RWPE2 (cell line): ENCODE measurements around the gene SLC25A47.

Experiments
- ATAC-seq: fragments of 200-7000 bp; cut with Tn5 transposase; 3 replicates; pipeline ENCODE4 v1.9.1; 2021; ENCODE audit warnings: low read depth
- DNase-seq: peaks from one replicate; pipeline ENCODE4 v3.0.0-alpha.2; 2020; ENCODE audit warnings: low spot score
- H3K27ac ChIP-seq: fragments of 450-650 bp; 2 replicates; pipeline ENCODE4 v1.5.1; 2017; ENCODE audit warnings: mild to moderate bottlenecking; ENCODE audit not compliant: poor library complexity, severe bottlenecking
- H3K27me3 ChIP-seq: fragments of 250-450 bp; sonication (Bioruptor Pico); 2 replicates; pipeline ENCODE4 v1.5.1; 2021; ENCODE audit warnings: mild to moderate bottlenecking, moderate library complexity; ENCODE audit not compliant: insufficient read depth, poor library complexity, severe bottlenecking
- H3K36me3 ChIP-seq: fragments of 250-450 bp; sonication (Bioruptor Pico); 2 replicates; pipeline ENCODE4 v1.5.1; 2020; ENCODE audit warnings: low read depth, mild to moderate bottlenecking, moderate library complexity
- H3K4me1 ChIP-seq: fragments of 250-450 bp; sonication (Bioruptor Pico); 2 replicates; pipeline ENCODE4 v1.5.1; 2021; ENCODE audit warnings: mild to moderate bottlenecking, moderate library complexity; ENCODE audit not compliant: insufficient read depth, poor library complexity, severe bottlenecking
- H3K4me3 ChIP-seq: fragments of 250-450 bp; sonication (Bioruptor Pico); 2 replicates; pipeline ENCODE4 v1.5.1; 2021; ENCODE audit warnings: mild to moderate bottlenecking, moderate library complexity; ENCODE audit not compliant: severe bottlenecking
- H3K9me3 ChIP-seq: fragments of 250-450 bp; sonication (Bioruptor Pico); 2 replicates; pipeline ENCODE4 v1.5.1; 2021; ENCODE audit warnings: mild to moderate bottlenecking, moderate library complexity; ENCODE audit not compliant: severe bottlenecking
- TF ChIP-seq, protein P1 (sequence below): fragments of 450-650 bp; IDR thresholded peaks from one replicate; pipeline ENCODE4 v1.5.1; 2017; ENCODE audit warnings: mild to moderate bottlenecking, moderate library complexity; ENCODE audit not compliant: poor library complexity, severe bottlenecking

Gene SLC25A47

DNA sequence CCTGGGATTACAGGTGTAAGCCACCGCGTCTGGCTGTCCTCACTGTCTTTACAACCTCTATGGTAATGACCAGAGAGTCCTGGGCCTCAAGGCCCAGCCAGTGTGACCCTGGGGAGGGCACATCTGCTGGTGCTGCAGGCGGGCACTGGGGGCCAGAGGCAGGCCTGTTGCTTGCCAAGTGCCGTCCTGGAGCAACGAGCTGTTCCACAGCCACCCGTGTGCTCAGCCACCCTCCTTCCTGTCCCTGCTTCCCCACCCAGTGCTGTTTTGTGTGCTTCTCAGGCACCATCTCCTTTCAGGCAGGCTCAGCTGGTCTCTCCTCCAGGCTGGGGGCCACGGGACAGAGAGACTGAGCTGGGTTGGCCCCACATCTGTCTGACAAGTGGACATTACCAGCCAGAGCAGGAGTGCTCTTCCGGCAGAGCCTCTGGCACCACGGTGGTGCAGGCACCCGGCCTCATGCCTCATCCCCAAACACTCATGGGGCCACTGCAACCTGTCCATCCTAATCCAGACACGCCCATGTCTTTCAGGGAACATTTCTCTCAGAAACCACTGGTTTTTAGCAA lies 9.0 kb downstream of the SLC25A47 start:
- DNase-seq (peak; percentile 58), ATAC-seq (peak; percentile 8; the same call in 2 of the 3 replicates)
- H3K27me3 ChIP-seq = no peaks in the 10 kb centered on the region
- no peaks in the 10 kb centered on the region for H3K9me3 ChIP-seq
- no peak overlapping the region for H3K4me3 ChIP-seq
- H3K36me3 ChIP-seq = peaks cover 35% of the 10 kb centered on the region
- no peaks in the 10 kb centered on the region for H3K4me1 ChIP-seq
- H3K27ac ChIP-seq = no peak overlapping the region
- TF ChIP-seq, protein P1, sequence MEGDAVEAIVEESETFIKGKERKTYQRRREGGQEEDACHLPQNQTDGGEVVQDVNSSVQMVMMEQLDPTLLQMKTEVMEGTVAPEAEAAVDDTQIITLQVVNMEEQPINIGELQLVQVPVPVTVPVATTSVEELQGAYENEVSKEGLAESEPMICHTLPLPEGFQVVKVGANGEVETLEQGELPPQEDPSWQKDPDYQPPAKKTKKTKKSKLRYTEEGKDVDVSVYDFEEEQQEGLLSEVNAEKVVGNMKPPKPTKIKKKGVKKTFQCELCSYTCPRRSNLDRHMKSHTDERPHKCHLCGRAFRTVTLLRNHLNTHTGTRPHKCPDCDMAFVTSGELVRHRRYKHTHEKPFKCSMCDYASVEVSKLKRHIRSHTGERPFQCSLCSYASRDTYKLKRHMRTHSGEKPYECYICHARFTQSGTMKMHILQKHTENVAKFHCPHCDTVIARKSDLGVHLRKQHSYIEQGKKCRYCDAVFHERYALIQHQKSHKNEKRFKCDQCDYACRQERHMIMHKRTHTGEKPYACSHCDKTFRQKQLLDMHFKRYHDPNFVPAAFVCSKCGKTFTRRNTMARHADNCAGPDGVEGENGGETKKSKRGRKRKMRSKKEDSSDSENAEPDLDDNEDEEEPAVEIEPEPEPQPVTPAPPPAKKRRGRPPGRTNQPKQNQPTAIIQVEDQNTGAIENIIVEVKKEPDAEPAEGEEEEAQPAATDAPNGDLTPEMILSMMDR = no peak

DNA sequence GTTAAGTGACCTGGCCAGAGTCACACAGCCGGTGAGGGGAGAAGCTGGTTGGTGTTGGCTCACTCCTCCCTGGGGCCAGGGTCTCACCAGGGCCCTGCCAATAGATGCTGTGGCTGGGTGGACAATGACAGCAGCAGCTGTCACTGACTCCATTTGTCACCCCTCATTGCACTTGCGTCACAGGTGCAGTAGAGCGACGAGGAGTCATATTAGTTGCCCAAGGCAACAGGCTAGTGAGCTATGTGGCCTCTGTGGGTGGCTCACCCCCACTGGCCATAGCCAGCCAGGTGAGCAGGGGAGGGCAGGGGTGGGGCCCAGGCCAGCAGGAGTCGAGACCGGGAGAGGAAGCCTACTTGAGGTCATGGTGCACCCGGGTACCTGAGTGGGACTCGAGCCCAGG lies 9.7 kb downstream of the SLC25A47 start:
- Histone ChIP-seq H3K27ac (no peak overlapping the region), H3K4me3 (no peak overlapping the region), H3K36me3 (peaks cover 42% of the 10 kb centered on the region), H3K4me1 (no peaks in the 10 kb centered on the region), H3K27me3 (no peaks in the 10 kb centered on the region), H3K9me3 (no peaks in the 10 kb centered on the region)
- DNase-seq = peak; percentile 66
- peak; percentile 3; the same call in 1 of the 3 replicates for ATAC-seq
- TF ChIP-seq, protein P1 = no peak

DNA sequence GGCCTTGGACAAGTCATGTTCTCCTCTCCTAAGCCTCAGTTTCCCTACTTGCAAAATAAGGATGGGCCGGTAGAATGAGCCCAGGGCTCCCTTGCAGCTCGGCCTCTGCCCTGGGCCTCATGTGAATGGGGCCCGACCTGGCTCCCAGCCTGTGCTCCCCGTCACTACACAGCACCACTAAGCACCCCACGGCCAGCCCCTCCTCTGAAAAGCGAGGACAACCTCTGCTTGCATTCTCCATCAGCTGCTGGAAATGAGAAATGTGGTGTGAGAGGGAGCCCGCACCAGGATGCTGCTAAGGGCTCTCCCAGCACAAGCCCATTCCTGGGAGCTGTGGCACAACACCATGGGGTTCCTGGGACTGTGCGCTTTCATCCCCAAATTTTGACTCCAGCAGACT lies 10.2 kb downstream of the SLC25A47 start:
- TF ChIP-seq, protein P1 = no peak
- Histone ChIP-seq H3K27ac (no peak overlapping the region), H3K9me3 (no peaks in the 10 kb centered on the region), H3K4me3 (no peak overlapping the region), H3K36me3 (peaks cover 47% of the 10 kb centered on the region), H3K27me3 (no peaks in the 10 kb centered on the region), H3K4me1 (no peaks in the 10 kb centered on the region)
- DNase-seq = peak; percentile 50
- no peak for ATAC-seq

DNA sequence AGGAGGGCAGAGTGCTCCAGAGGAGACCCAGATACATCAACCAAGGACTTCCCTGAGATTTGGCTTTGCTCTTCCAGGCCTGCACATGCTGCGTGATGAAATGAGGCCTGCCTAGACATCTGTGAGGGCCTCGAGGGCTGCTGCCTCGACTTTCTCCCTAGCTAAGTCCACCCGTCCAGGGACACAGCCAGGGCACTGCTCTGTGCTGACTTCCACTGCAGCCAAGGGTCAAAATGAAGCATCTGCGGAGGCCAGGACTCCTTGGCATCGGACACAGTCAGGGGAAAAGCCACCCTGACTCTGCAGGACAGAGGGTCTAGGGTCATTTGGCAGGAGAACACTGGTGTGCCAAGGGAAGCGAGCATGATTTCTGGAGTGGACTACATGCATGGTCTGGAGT lies 10.7 kb downstream of the SLC25A47 start:
- Histone ChIP-seq H3K4me3 (no peak overlapping the region), H3K27me3 (no peaks in the 10 kb centered on the region), H3K4me1 (no peaks in the 10 kb centered on the region), H3K36me3 (peaks cover 52% of the 10 kb centered on the region), H3K27ac (no peak overlapping the region), H3K9me3 (no peaks in the 10 kb centered on the region)
- TF ChIP-seq, protein P1 = no peak
- ATAC-seq = no peak
- DNase-seq = peak; percentile 35

DNA sequence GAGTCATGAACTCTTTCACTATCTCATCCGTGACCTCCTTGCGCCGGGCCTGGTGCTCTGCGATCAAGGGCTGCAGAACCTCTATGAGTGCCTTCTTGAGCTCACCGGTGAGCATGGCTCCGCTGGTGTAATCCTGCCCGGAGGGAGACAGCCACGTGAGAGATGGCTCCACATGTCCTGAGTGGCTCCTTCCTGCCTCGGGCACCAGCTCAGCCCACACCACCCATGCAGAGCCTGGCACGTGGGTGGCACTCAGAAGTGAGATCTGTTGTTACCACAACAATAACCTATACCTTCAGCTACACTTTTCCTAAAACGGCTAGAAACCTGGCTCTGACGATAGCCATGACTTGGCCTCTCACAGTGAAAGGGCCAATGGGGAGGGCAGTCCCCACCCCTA lies 11.8 kb downstream of the SLC25A47 start:
- no peak for ATAC-seq
- Histone ChIP-seq H3K9me3 (no peaks in the 10 kb centered on the region), H3K27me3 (no peaks in the 10 kb centered on the region), H3K27ac (no peak overlapping the region), H3K4me3 (no peak overlapping the region), H3K36me3 (peaks cover 59% of the 10 kb centered on the region), H3K4me1 (no peaks in the 10 kb centered on the region)
- peak; percentile 60 for DNase-seq
- TF ChIP-seq, protein P1 = no peak
